KMS-11 (cell line): ENCODE measurements around the gene NOS1AP.

Experiments
- H2AFZ ChIP-seq: fragments of 200-600 bp; sonication (generic); 2 replicates; pipeline ENCODE4 v1.6.1; 2016; ENCODE audit warnings: antibody characterized with exemption, mixed run types, low read depth
- H3K27ac ChIP-seq: fragments of 200-600 bp; sonication (generic); 2 replicates; pipeline ENCODE4 v1.6.1; 2016; ENCODE audit warnings: mild to moderate bottlenecking, mixed run types
- H3K27me3 ChIP-seq: fragments of 200-600 bp; sonication (generic); 2 replicates; pipeline ENCODE4 v1.6.1; 2017; ENCODE audit warnings: mild to moderate bottlenecking, low read depth, mixed run types, moderate library complexity; ENCODE audit not compliant: insufficient read depth
- H3K36me3 ChIP-seq: fragments of 200-600 bp; sonication (generic); 2 replicates; pipeline ENCODE4 v1.6.1; 2017; ENCODE audit warnings: mild to moderate bottlenecking, mixed run types; ENCODE audit not compliant: insufficient read depth
- H3K4me1 ChIP-seq: fragments of 200-600 bp; sonication (generic); 2 replicates; pipeline ENCODE4 v1.6.1; 2016; ENCODE audit warnings: mild to moderate bottlenecking, low read depth, mixed run types; ENCODE audit not compliant: poor library complexity, severe bottlenecking
- H3K4me2 ChIP-seq: fragments of 200-600 bp; sonication (generic); 2 replicates; pipeline ENCODE4 v1.7.0; 2016; ENCODE audit warnings: mild to moderate bottlenecking, mixed run types
- H3K4me3 ChIP-seq: fragments of 200-600 bp; sonication (generic); IDR thresholded peaks from 2 replicates; pipeline ENCODE4 v1.6.1; 2017; ENCODE audit warnings: low read depth, low read length, mixed read lengths; ENCODE audit not compliant: insufficient read depth
- H3K79me2 ChIP-seq: fragments of 200-600 bp; sonication (generic); 2 replicates; pipeline ENCODE4 v1.6.1; 2016; ENCODE audit warnings: low read depth, mixed run types; ENCODE audit not compliant: insufficient read depth
- H3K9ac ChIP-seq: fragments of 200-600 bp; sonication (generic); 2 replicates; pipeline ENCODE4 v1.6.1; 2016; ENCODE audit warnings: mild to moderate bottlenecking, mixed run types
- H4K20me1 ChIP-seq: fragments of 200-600 bp; sonication (generic); 2 replicates; pipeline ENCODE4 v1.6.1; 2016; ENCODE audit warnings: mild to moderate bottlenecking, mixed run types; ENCODE audit not compliant: insufficient read depth
- CTCF ChIP-seq: fragments of 200-600 bp; sonication (generic); conservative IDR thresholded peaks from 2 replicates; pipeline ENCODE4 v1.6.1; 2017; ENCODE audit warnings: low read depth, mild to moderate bottlenecking, antibody characterized with exemption, low read length, moderate library complexity, mixed read lengths

The NOS1AP gene

GRCh38 chr1:162138599-162139181 lies 69.2 kb downstream of the NOS1AP start:
- no peaks in the 10 kb centered on the region for H3K79me2 ChIP-seq
- H4K20me1 ChIP-seq, result no peaks in the 10 kb centered on the region
- H3K9ac ChIP-seq, result no peak overlapping the region
- no peak overlapping the region for H3K4me3 ChIP-seq
- no peak overlapping the region for H3K27ac ChIP-seq
- H3K4me2 ChIP-seq, result no peak overlapping the region
- H2AFZ ChIP-seq, result no peak overlapping the region
- H3K27me3 ChIP-seq, result no peaks in the 10 kb centered on the region
- TF ChIP-seq CTCF, result no peak
- no peaks in the 10 kb centered on the region for H3K36me3 ChIP-seq
- H3K4me1 ChIP-seq, result peaks cover 12% of the 10 kb centered on the region

GRCh38 chr1:162139211-162139610 lies 69.7 kb downstream of the NOS1AP start:
- Histone ChIP-seq H3K79me2 (no peaks in the 10 kb centered on the region), H3K27me3 (no peaks in the 10 kb centered on the region), H4K20me1 (no peaks in the 10 kb centered on the region), H2AFZ (no peak overlapping the region), H3K4me2 (no peak overlapping the region), H3K4me1 (peaks cover 12% of the 10 kb centered on the region), H3K27ac (no peak overlapping the region), H3K9ac (no peak overlapping the region), H3K4me3 (no peak overlapping the region), H3K36me3 (no peaks in the 10 kb centered on the region)
- no peak for TF ChIP-seq CTCF

DNA sequence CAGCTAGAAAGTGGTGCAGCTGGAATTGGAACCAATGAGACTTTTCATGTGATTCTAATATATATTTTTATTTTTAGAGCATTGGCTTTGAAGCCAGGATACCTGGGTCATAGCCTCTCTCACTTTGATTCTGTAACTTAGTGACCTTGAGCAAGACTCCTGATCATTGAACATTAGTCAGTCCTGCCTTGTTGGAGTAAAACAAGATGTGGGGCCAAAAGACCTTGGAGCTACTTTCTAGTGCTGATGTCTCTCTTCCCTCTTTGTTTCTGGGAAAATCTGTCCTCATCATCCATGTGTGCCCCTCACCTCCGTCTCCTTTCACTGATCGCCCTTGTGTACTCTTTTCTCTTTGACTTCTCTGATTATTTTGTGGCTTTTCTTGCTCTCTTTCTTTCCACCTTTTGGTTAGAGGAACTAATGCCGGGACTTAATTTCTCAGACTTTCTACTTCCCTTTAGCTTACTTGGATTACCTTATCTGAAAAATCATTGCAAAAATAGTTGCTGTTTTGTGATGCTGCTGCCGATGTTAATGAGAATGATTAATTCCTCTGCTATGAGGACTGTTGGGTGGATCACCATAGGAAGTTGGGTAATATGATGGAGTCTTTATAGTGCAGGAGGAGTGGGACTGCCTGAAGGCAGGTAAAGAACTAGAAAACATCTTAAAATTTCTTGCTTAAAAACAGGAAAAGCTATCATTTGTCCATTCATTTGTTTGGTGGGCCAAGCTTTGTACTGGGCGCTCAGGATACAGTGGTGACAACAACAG lies 72.0 kb downstream of the NOS1AP start:
- Histone ChIP-seq H3K4me2 (no peak overlapping the region), H4K20me1 (no peaks in the 10 kb centered on the region), H3K9ac (no peak overlapping the region), H3K27ac (no peak overlapping the region), H2AFZ (no peak overlapping the region), H3K36me3 (no peaks in the 10 kb centered on the region), H3K4me1 (peaks cover 20% of the 10 kb centered on the region), H3K27me3 (no peaks in the 10 kb centered on the region), H3K4me3 (no peak overlapping the region), H3K79me2 (no peaks in the 10 kb centered on the region)
- TF ChIP-seq CTCF, result no peak

DNA sequence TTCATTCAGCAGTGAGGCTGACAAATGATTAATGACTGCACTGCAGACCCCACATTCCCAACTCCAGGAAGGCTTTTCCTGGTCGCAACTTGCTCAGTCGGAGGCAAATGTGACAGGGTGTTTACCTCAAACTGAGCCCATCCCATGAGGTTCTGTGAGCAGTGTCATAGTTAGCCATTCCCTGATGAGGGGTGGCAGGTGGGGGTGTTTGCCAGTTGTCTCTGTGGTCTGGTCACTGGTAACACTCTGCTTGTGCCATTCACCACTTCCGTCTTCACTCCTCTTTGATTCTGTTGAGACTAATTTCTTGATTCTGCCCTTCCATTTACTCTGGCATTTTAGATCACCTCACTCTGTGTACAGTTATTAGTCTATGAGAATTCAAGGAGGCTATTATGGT lies 73.5 kb downstream of the NOS1AP start:
- no peak overlapping the region for H3K4me2 ChIP-seq
- H3K9ac ChIP-seq, result no peak overlapping the region
- no peak overlapping the region for H3K27ac ChIP-seq
- no peaks in the 10 kb centered on the region for H3K36me3 ChIP-seq
- H3K4me3 ChIP-seq, result no peak overlapping the region
- no peak for TF ChIP-seq CTCF
- no peaks in the 10 kb centered on the region for H3K79me2 ChIP-seq
- peaks cover 21% of the 10 kb centered on the region for H3K4me1 ChIP-seq
- H4K20me1 ChIP-seq, result no peaks in the 10 kb centered on the region
- no peak overlapping the region for H2AFZ ChIP-seq
- H3K27me3 ChIP-seq, result no peaks in the 10 kb centered on the region
